H9 (cell line): ENCODE data around the gene ANKRD29. TPM values are rescaled to one million over a fixed set of nuclear protein-coding genes. Genes with fewer than 3 reads are reported as not detected.

Experiments
- DNase-seq: peaks from one replicate; pipeline ENCODE4 v3.0.0-alpha.2; 2017
- H2AFZ ChIP-seq: one replicate; pipeline ENCODE4 v1.6.1; 2013; ENCODE audit warnings: mild to moderate bottlenecking, low read length, control low read depth, moderate library complexity
- H2AK5ac ChIP-seq: 2 replicates; pipeline ENCODE4 v1.6.1; 2013; ENCODE audit warnings: low read length, control low read depth, mixed read lengths; ENCODE audit not compliant: insufficient read length
- H2BK120ac ChIP-seq: one replicate; pipeline ENCODE4 v1.6.1; 2013; ENCODE audit warnings: low read depth, mild to moderate bottlenecking, low read length, control low read depth, inconsistent platforms; ENCODE audit not compliant: poor library complexity, severe bottlenecking
- H2BK12ac ChIP-seq: 2 replicates; pipeline ENCODE4 v1.6.1; 2013; ENCODE audit warnings: low read length, control low read depth, mixed read lengths, low read depth; ENCODE audit not compliant: insufficient read length
- H2BK15ac ChIP-seq: 2 replicates; pipeline ENCODE4 v1.6.1; 2013; ENCODE audit warnings: low read depth, low read length, control low read depth
- H2BK20ac ChIP-seq: one replicate; pipeline ENCODE4 v1.6.1; 2013; ENCODE audit warnings: low read depth, mild to moderate bottlenecking, low read length, control low read depth, inconsistent platforms; ENCODE audit not compliant: poor library complexity, severe bottlenecking
- H2BK5ac ChIP-seq: 2 replicates; pipeline ENCODE4 v1.6.1; 2013; ENCODE audit warnings: low read length, control low read depth, mixed read lengths; ENCODE audit not compliant: insufficient read length
- H3K14ac ChIP-seq: 2 replicates; pipeline ENCODE4 v1.6.1; 2013; ENCODE audit warnings: low read length, control low read depth; ENCODE audit not compliant: insufficient read depth
- H3K18ac ChIP-seq: 2 replicates; pipeline ENCODE4 v1.6.1; 2013; ENCODE audit warnings: low read depth, mild to moderate bottlenecking, mixed read lengths, low read length, control low read depth; ENCODE audit not compliant: insufficient read length
- H3K23ac ChIP-seq: 2 replicates; pipeline ENCODE4 v1.6.1; 2013; ENCODE audit warnings: low read length, control low read depth, mixed read lengths, low read depth; ENCODE audit not compliant: insufficient read length
- H3K23me2 ChIP-seq: 2 replicates; pipeline ENCODE4 v1.6.1; 2013; ENCODE audit warnings: low read depth, mild to moderate bottlenecking, mixed read lengths, low read length, control low read depth; ENCODE audit not compliant: insufficient read length, poor library complexity, severe bottlenecking
- H3K27ac ChIP-seq: 2 replicates; pipeline ENCODE4 v1.5.1; 2013; ENCODE audit warnings: low read length, control low read depth, mixed read lengths, low read depth; ENCODE audit not compliant: insufficient read length
- H3K27me3 ChIP-seq: 2 replicates; pipeline ENCODE4 v1.6.1; 2013; ENCODE audit warnings: low read length, control low read depth, inconsistent platforms; ENCODE audit not compliant: insufficient read depth
- H3K4ac ChIP-seq: 2 replicates; pipeline ENCODE4 v1.6.1; 2013; ENCODE audit warnings: low read depth, mild to moderate bottlenecking, control low read depth, inconsistent platforms, low read length, moderate library complexity
- H3K4me1 ChIP-seq: 2 replicates; pipeline ENCODE4 v1.6.1; 2013; ENCODE audit warnings: low read length, control low read depth, inconsistent platforms; ENCODE audit not compliant: insufficient read depth
- H3K4me2 ChIP-seq: 2 replicates; pipeline ENCODE4 v1.6.1; 2013; ENCODE audit warnings: low read length, control low read depth, mixed read lengths; ENCODE audit not compliant: insufficient read length, insufficient read depth
- H3K56ac ChIP-seq: 2 replicates; pipeline ENCODE4 v1.6.1; 2013; ENCODE audit warnings: low read depth, mild to moderate bottlenecking, mixed read lengths, low read length, control low read depth; ENCODE audit not compliant: insufficient read length
- H3K79me1 ChIP-seq: 2 replicates; pipeline ENCODE4 v1.6.1; 2013; ENCODE audit warnings: low read depth, mild to moderate bottlenecking, moderate library complexity, low read length, control low read depth, inconsistent platforms; ENCODE audit not compliant: insufficient read depth, poor library complexity, severe bottlenecking
- H3K79me2 ChIP-seq: 2 replicates; pipeline ENCODE4 v1.6.1; 2013; ENCODE audit warnings: low read length, control low read depth, inconsistent platforms; ENCODE audit not compliant: insufficient read depth
- H3K9ac ChIP-seq: 2 replicates; pipeline ENCODE4 v1.6.1; 2013; ENCODE audit warnings: low read length, control low read depth, mixed read lengths; ENCODE audit not compliant: insufficient read length; ENCODE audit errors: extremely low read depth
- H3K9me3 ChIP-seq: one replicate; pipeline ENCODE4 v1.6.1; 2013; ENCODE audit warnings: low read depth, low read length, inconsistent platforms; ENCODE audit not compliant: control insufficient read depth
- H3T11ph ChIP-seq: one replicate; pipeline ENCODE4 v1.6.1; 2013; ENCODE audit warnings: mild to moderate bottlenecking, low read length, control low read depth, inconsistent platforms
- H4K20me1 ChIP-seq: one replicate; pipeline ENCODE4 v1.6.1; 2013; ENCODE audit not compliant: control insufficient read depth, insufficient read length, insufficient read depth
- H4K5ac ChIP-seq: 2 replicates; pipeline ENCODE4 v1.6.1; 2013; ENCODE audit warnings: low read depth, mild to moderate bottlenecking, mixed read lengths, low read length, control low read depth; ENCODE audit not compliant: insufficient read length
- H4K8ac ChIP-seq: replicated peaks from 2 replicates; pipeline ENCODE4 v1.6.1; 2013; ENCODE audit warnings: low read length, control low read depth, mixed read lengths, low read depth; ENCODE audit not compliant: insufficient read length
- H4K91ac ChIP-seq: 2 replicates; pipeline ENCODE4 v1.6.1; 2013; ENCODE audit warnings: low read depth, mild to moderate bottlenecking, moderate library complexity, mixed read lengths, low read length, control low read depth; ENCODE audit not compliant: insufficient read length
- H3K27ac Mint-ChIP-seq, 3 experiments: 2 replicates in 2 of 3; 3 replicates in 1 of 3; pipeline ENCODE4 v1.8.0; 2020 to 2021; ENCODE audit warnings: mixed read lengths in 3 of 3, mild to moderate bottlenecking in 1 of 3, moderate library complexity in 1 of 3
- H3K27me3 Mint-ChIP-seq: 2 replicates; pipeline ENCODE4 v1.8.0; 2021; ENCODE audit warnings: low read depth, mild to moderate bottlenecking, moderate library complexity, mixed read lengths
- H3K36me3 Mint-ChIP-seq, 3 experiments: 2 replicates in 2 of 3; 3 replicates in 1 of 3; pipeline ENCODE4 v1.8.0; 2020 to 2021; ENCODE audit warnings: low read depth in 3 of 3, mixed read lengths in 3 of 3; ENCODE audit not compliant: insufficient read depth in 1 of 3
- H3K4me1 Mint-ChIP-seq, 2 experiments: 2 replicates each; pipeline ENCODE4 v1.8.0; 2020; ENCODE audit warnings: mixed read lengths in 2 of 2
- H3K4me3 Mint-ChIP-seq, 2 experiments: 2 replicates in 1 of 2; 3 replicates in 1 of 2; pipeline ENCODE4 v1.8.0; 2020 to 2021; ENCODE audit warnings: mild to moderate bottlenecking in 2 of 2, mixed read lengths in 2 of 2, moderate library complexity in 1 of 2
- H3K9me3 Mint-ChIP-seq, 2 experiments: 2 replicates in 1 of 2; 3 replicates in 1 of 2; pipeline ENCODE4 v1.8.0; 2020; ENCODE audit warnings: mild to moderate bottlenecking in 2 of 2, mixed read lengths in 2 of 2, moderate library complexity in 1 of 2
- WGBS: extraction: QIAGEN DNeasy Blood & Tissue Kit; methylation state at CpG from one replicate; pipeline ENCODE4 v1.1.7; 2013; ENCODE audit warnings: missing lambda C conversion rate, low lambda C conversion rate, mixed read lengths; ENCODE audit not compliant: insufficient read length; ENCODE audit errors: extremely low coverage; 5-methylcytosine and 5-hydroxymethylcytosine counted together
- total RNA-seq: library from RNA; stranded (reverse); gene quantifications from 2 replicates; pipeline ENCODE4 v1.2.1, GENCODE V29; 2021
- TF ChIP-seq, protein P1 (sequence below): fragments of 200-600 bp; sonication (generic); conservative IDR thresholded peaks from 3 replicates; pipeline ENCODE4 v1.8.0; 2021; ENCODE audit warnings: antibody characterized with exemption, mild to moderate bottlenecking

ANKRD29 gene
- total RNA-seq, 1 experiment from 2014 or later = 2.1 TPM

DNA sequence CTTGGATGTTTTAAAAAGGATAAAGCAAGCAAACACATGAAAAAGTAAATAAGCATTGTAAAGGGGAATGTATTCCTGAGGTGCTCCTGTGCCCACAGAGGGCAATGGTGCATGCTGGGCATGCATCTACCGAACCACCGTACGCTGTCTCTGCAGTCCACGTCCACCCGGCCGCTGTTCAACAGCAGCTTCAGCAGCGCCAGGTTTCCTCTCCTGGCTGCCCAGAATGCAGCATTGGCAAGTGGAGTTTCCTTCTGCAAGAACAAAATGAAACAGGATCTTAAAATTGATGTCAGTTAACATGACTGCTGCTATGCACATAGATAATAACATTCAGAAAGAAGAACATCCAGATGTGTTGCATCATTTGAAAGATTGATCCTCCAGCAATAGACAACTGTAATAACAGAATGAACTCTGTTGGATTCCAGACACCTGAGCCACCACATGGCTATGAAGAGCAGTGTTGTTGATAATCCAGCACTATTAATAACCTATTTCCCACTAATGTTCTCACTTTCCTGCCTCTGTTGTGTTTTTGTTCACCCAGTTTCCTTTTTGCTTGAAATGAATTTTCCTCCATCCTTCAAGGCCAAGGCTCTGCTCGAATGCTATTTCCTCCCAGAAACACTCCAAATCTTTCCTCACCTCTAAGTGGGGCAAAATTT is 13.6 kb downstream of the ANKRD29 start:
- H3K4me1 ChIP-seq = no peaks in the 10 kb centered on the region; the same call in 1 of the 2 replicates
- no CpG with 5 or more reads among the region's 8 CpGs for WGBS
- H4K8ac ChIP-seq = no peak overlapping the region

More for the DNA sequence above, 13.6 kb downstream of the ANKRD29 start:
- Histone ChIP-seq H3K4me2 (no peak overlapping the region), H2BK20ac (no peak overlapping the region), H3T11ph (no peak overlapping the region), H3K14ac (no peak overlapping the region), H2AK5ac (no peak overlapping the region), H3K9ac (no peak overlapping the region), H3K23me2 (no peaks in the 10 kb centered on the region), H4K20me1 (no peaks in the 10 kb centered on the region), H3K79me1 (no peaks in the 10 kb centered on the region), H3K27ac (no peak overlapping the region), H4K91ac (no peak overlapping the region), H3K4ac (no peak overlapping the region), H2AFZ (no peak overlapping the region), H3K27me3 (no peaks in the 10 kb centered on the region), H2BK15ac (no peak overlapping the region), H3K56ac (no peak overlapping the region), H3K9me3 (no peaks in the 10 kb centered on the region), H4K5ac (no peak overlapping the region), H3K18ac (no peak overlapping the region), H2BK12ac (no peak overlapping the region), H3K23ac (no peak overlapping the region), H2BK5ac (no peak overlapping the region), H2BK120ac (no peak overlapping the region), H3K79me2 (no peaks in the 10 kb centered on the region)
- Mint-ChIP-seq H3K27me3 (no peaks in the 10 kb centered on the region; the same call in 1 of the 2 replicates), H3K4me1 (peaks cover 17 to 27% of the 10 kb centered on the region in 2 experiments), H3K27ac (no peak overlapping the region), H3K9me3 (no peaks in the 10 kb centered on the region), H3K36me3 (no peaks in the 10 kb centered on the region; a peak in 1 of 7 replicates), H3K4me3 (no peak overlapping the region)
- DNase-seq = no peak
- TF ChIP-seq, protein P1, sequence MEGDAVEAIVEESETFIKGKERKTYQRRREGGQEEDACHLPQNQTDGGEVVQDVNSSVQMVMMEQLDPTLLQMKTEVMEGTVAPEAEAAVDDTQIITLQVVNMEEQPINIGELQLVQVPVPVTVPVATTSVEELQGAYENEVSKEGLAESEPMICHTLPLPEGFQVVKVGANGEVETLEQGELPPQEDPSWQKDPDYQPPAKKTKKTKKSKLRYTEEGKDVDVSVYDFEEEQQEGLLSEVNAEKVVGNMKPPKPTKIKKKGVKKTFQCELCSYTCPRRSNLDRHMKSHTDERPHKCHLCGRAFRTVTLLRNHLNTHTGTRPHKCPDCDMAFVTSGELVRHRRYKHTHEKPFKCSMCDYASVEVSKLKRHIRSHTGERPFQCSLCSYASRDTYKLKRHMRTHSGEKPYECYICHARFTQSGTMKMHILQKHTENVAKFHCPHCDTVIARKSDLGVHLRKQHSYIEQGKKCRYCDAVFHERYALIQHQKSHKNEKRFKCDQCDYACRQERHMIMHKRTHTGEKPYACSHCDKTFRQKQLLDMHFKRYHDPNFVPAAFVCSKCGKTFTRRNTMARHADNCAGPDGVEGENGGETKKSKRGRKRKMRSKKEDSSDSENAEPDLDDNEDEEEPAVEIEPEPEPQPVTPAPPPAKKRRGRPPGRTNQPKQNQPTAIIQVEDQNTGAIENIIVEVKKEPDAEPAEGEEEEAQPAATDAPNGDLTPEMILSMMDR = no peak
